Measurements from ENCODE around the gene OSBPL5. TPM values are rescaled to one million over a fixed set of nuclear protein-coding genes. Genes with fewer than 3 reads are reported as not detected.

Gene OSBPL5
- total RNA-seq, 2 experiments from 2014 or later: 0.63 to 2.7 TPM

DNA sequence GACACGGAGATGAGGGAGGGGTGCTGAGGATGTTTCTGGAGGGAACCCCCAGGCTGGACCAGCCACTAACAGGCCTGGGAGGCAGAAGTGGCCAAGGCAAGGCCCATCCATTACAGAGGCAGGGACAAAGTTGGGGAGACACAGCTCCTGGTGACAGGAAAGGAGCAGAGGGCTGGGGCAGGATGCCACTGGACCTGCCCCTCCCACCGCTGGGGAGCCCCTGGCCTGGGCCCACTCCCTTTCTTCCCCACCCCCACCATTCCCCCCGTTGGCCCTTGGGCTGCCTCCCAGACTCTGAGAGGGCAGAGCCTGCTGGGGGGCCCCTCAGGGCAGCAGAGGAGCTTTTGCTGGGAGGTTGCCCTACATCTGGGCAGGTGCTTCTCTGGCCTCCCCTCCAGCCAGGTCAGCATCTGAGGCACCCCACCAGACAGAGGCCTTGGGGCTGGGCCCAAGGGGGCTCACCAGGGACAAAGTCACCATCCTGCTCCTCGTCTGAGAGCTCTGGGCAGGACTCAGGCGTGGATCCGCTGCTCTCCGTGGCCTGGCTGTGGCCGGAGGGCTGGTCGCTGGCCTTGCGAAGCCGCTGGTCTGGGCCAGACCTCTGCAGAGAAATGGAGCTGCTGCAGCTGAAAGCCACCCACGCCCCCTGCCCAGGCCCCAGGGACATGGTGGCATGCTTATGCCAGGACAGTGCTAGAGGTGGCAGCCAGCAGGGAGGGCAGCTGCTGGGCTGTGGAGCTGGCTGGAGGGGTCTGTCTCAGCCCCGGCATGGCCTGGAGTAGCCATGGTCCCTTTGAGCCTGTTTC, 74.8 kb downstream of the OSBPL5 start:
- intact Hi-C loops (cut with micrococcal nuclease; ENCODE audit: unreplicated experiment): loop anchor here (2.0 to 5.0 kb wide), 2 partner anchors 159 to 558 kb away; no protein-coding TSS in a partner anchor

GRCh38 chr11:3089236-3090061, 75.7 kb downstream of the OSBPL5 start:
- Histone ChIP-seq H3K27ac (ENCODE audit: low read depth, low read length, poor library complexity, severe bottlenecking) (no peak overlapping the region), H3K36me3 (ENCODE audit: insufficient read depth, low read length) (no peaks in the 10 kb centered on the region), H2AFZ (ENCODE audit: low read length) (no peak overlapping the region), H3K4me3 (ENCODE audit: low read depth, low read length, poor library complexity, severe bottlenecking) (no peak overlapping the region), H3K4me1 (ENCODE audit: insufficient read depth, low read length, poor library complexity, severe bottlenecking) (no peaks in the 10 kb centered on the region), H3K9me3 (ENCODE audit: low read length) (no peaks in the 10 kb centered on the region), H3K9me2 (ENCODE audit: insufficient read depth, low read length) (no peaks in the 10 kb centered on the region), H3K4me2 (ENCODE audit: low read length) (no peak overlapping the region), H3K79me2 (ENCODE audit: insufficient read depth, low read depth, low read length) (no peaks in the 10 kb centered on the region), H4K20me1 (ENCODE audit: insufficient read depth, low read length) (no peaks in the 10 kb centered on the region)
- no peak for TF ChIP-seq EZH2phosphoT487 (IDR thresholded peaks at IDR 0.05; ENCODE audit: borderline replicate concordance, low read depth, low read length)
- no peak for TF ChIP-seq CTCF (conservative IDR thresholded peaks at IDR 0.05; ENCODE audit: low read length)
- ChIA-PET CTCF (ENCODE audit: unreplicated experiment) (interaction anchor here (0.6 kb wide), 1 partner anchor 44 kb away, joined by 3 read pairs; no protein-coding TSS in a partner anchor), POLR2A (no interaction called here)
- no TSS peak for BruUV-seq (replicated peaks)
- intact Hi-C loops (cut with micrococcal nuclease; ENCODE audit: unreplicated experiment): loop anchor here (2.0 to 5.0 kb wide), 2 partner anchors 159 to 557 kb away; no protein-coding TSS in a partner anchor
- no peak for DNase-seq (ENCODE audit: low spot score)

More for the DNA sequence above, 74.8 kb downstream of the OSBPL5 start:
- no TSS peak for BruUV-seq (replicated peaks)
- H3K9me3 ChIP-seq (ENCODE audit: low read length): no peaks in the 10 kb centered on the region
- no peaks in the 10 kb centered on the region for H3K9me2 ChIP-seq (ENCODE audit: insufficient read depth, low read length)
- H3K79me2 ChIP-seq (ENCODE audit: insufficient read depth, low read depth, low read length): no peaks in the 10 kb centered on the region
- POLR2A ChIA-PET: no interaction called here
- CTCF ChIA-PET (ENCODE audit: unreplicated experiment): no interaction called here
- no peaks in the 10 kb centered on the region for H4K20me1 ChIP-seq (ENCODE audit: insufficient read depth, low read length)
- TF ChIP-seq CTCF (conservative IDR thresholded peaks at IDR 0.05; ENCODE audit: low read length) (no peak), EZH2phosphoT487 (IDR thresholded peaks at IDR 0.05; ENCODE audit: borderline replicate concordance, low read depth, low read length) (no peak)
- no peaks in the 10 kb centered on the region for H3K36me3 ChIP-seq (ENCODE audit: insufficient read depth, low read length)
- no peaks in the 10 kb centered on the region for H3K4me1 ChIP-seq (ENCODE audit: insufficient read depth, low read length, poor library complexity, severe bottlenecking)
- DNase-seq (ENCODE audit: low spot score): no peak
- H3K4me3 ChIP-seq (ENCODE audit: low read depth, low read length, poor library complexity, severe bottlenecking): no peak overlapping the region
- H3K27ac ChIP-seq (ENCODE audit: low read depth, low read length, poor library complexity, severe bottlenecking): no peak overlapping the region
- no peak overlapping the region for H3K4me2 ChIP-seq (ENCODE audit: low read length)
- no peak overlapping the region for H2AFZ ChIP-seq (ENCODE audit: low read length)

Measured in OCI-LY7 (cell line).